MCF 10A (cell line): Measurements from ENCODE around the gene MEPE. TPM values are rescaled to one million over a fixed set of nuclear protein-coding genes. Genes with fewer than 3 reads are reported as not detected.
A peak's percentile ranks its signal among the peaks of the same experiment; 100 is the strongest.

Experiments used
- BruUV-seq: library from RNA; stranded (reverse); fragments of 400-500 nt; replicated peaks from 2 replicates; lab custom pipeline; 2021; lab: Mats Ljungman, UMichigan
- CTCF ChIA-PET: fragments of 300-600 bp; sonication (Branson Sonifier 250); formaldehyde crosslinking; extraction: SDS; loops from one replicate; lab custom pipeline; 2021; ENCODE audit warnings: antibody characterized with exemption, inconsistent platforms; lab: Yijun Ruan, JAX
- POLR2A ChIA-PET: fragments of 300-600, 350-650 bp; sonication (Branson Sonifier 250); formaldehyde crosslinking; extraction: SDS; loops from one replicate; lab custom pipeline; 2020; ENCODE audit warnings: antibody characterized with exemption, inconsistent platforms; lab: Yijun Ruan, JAX
- DNase-seq: peaks from one replicate; pipeline ENCODE4 v3.0.0-alpha.2; 2018; ENCODE audit not compliant: unreplicated experiment
- H3K27ac Mint-ChIP-seq: one replicate; pipeline ENCODE4 v1.8.0; 2022; ENCODE audit warnings: mild to moderate bottlenecking, low read depth, mixed read lengths; ENCODE audit not compliant: unreplicated experiment
- H3K27me3 Mint-ChIP-seq: one replicate; pipeline ENCODE4 v1.8.0; 2022; ENCODE audit warnings: mixed read lengths; ENCODE audit not compliant: insufficient read depth, unreplicated experiment
- H3K36me3 Mint-ChIP-seq: one replicate; pipeline ENCODE4 v1.8.0; 2022; ENCODE audit warnings: mild to moderate bottlenecking, moderate library complexity, mixed read lengths; ENCODE audit not compliant: insufficient read depth, unreplicated experiment
- H3K4me1 Mint-ChIP-seq: one replicate; pipeline ENCODE4 v1.8.0; 2022; ENCODE audit warnings: mixed read lengths; ENCODE audit not compliant: insufficient read depth, unreplicated experiment
- H3K4me3 Mint-ChIP-seq: one replicate; pipeline ENCODE4 v1.8.0; 2022; ENCODE audit warnings: mild to moderate bottlenecking, moderate library complexity, mixed read lengths; ENCODE audit not compliant: unreplicated experiment
- H3K9me3 Mint-ChIP-seq: one replicate; pipeline ENCODE4 v1.8.0; 2022; ENCODE audit warnings: mixed read lengths; ENCODE audit not compliant: unreplicated experiment
- CTCF ChIP-seq: fragments of 200-600 bp; IDR thresholded peaks from one replicate; pipeline ENCODE4 v1.8.0; 2022; ENCODE audit warnings: antibody characterized with exemption, mild to moderate bottlenecking; ENCODE audit not compliant: unreplicated experiment
- intact Hi-C: fragments of 100-400 bp; cut with micrococcal nuclease; formaldehyde crosslinking; loops from 2 replicates; pipeline ENCODE4 v1.14.1; 2022
- total RNA-seq: library from RNA; stranded (reverse); gene quantifications from 2 replicates; pipeline ENCODE4 v1.2.3, GENCODE V29; 2022

MEPE gene
- total RNA-seq, 1 experiment from 2014 or later = not detected

- POLR2A ChIA-PET = no interaction called here
- Mint-ChIP-seq H3K9me3 (peaks cover 2% of the 10 kb centered on the region), H3K27me3 (no peaks in the 10 kb centered on the region), H3K27ac (peak overlapping the region; percentile 7), H3K36me3 (no peaks in the 10 kb centered on the region), H3K4me1 (peaks cover 14% of the 10 kb centered on the region), H3K4me3 (no peak overlapping the region)
- CTCF ChIA-PET = interaction anchor here (1.2 kb wide), 1 partner anchor 44 kb away, joined by 4 read pairs; no protein-coding TSS in a partner anchor
- intact Hi-C loops = no loop called here
- peak; percentile 54 for DNase-seq
- no peak for TF ChIP-seq CTCF
- no TSS peak for BruUV-seq
These were observed 26.8 kb upstream of the MEPE start for GRCh38 chr4:87805971-87806370.

- CTCF ChIA-PET = no interaction called here
- H3K27me3 Mint-ChIP-seq = no peaks in the 10 kb centered on the region
These were observed 26.2 kb upstream of the MEPE start for GRCh38 chr4:87806520-87806919.

DNA sequence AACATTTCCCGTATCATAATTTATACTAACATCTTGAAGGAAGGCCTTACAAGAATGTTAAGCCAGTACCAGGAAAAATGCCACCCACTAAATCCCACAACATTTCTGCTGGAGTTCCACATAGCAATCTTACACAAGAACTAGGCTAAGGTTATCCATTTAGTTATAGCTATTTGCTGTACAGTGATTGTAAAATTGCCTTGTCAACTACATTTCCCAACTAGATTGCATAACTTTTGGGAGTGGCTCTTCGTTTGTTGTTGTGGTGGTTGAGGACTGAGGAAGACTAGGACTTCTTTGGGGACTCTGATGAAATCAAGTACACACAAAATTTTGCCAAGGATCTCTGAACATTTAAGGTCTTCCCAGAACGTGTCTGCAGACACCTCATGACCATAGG is 25.4 kb upstream of the MEPE start:
- Mint-ChIP-seq H3K27me3 (no peaks in the 10 kb centered on the region), H3K36me3 (no peaks in the 10 kb centered on the region), H3K4me3 (no peak overlapping the region), H3K27ac (peak overlapping the region; percentile 39), H3K4me1 (peaks cover 14% of the 10 kb centered on the region), H3K9me3 (peaks cover 7% of the 10 kb centered on the region)
- ChIA-PET CTCF (no interaction called here), POLR2A (interaction anchor here (0.8 to 1.1 kb wide), 3 partner anchors 9 to 45 kb away, joined by 3 to 4 read pairs (median 3); no protein-coding TSS in a partner anchor)
- no peak for TF ChIP-seq CTCF
- intact Hi-C loops = no loop called here
- peak; percentile 74 for DNase-seq
- BruUV-seq = no TSS peak

More at GRCh38 chr4:87806520-87806919, 26.2 kb upstream of the MEPE start:
- H3K4me3 Mint-ChIP-seq = no peak overlapping the region
- TF ChIP-seq CTCF = no peak
- POLR2A ChIA-PET = interaction anchor here (1.0 kb wide), 1 partner anchor 44 kb away, joined by 4 read pairs; no protein-coding TSS in a partner anchor
- H3K9me3 Mint-ChIP-seq = peaks cover 7% of the 10 kb centered on the region
- peaks cover 14% of the 10 kb centered on the region for H3K4me1 Mint-ChIP-seq
- H3K27ac Mint-ChIP-seq = peak overlapping the region; percentile 7
- H3K36me3 Mint-ChIP-seq = no peaks in the 10 kb centered on the region
- no peak for DNase-seq
- intact Hi-C loops = no loop called here
- BruUV-seq = no TSS peak

GRCh38 chr4:87811977-87812376 is 20.8 kb upstream of the MEPE start:
- ChIA-PET POLR2A (no interaction called here), CTCF (no interaction called here)
- Mint-ChIP-seq H3K27me3 (no peaks in the 10 kb centered on the region), H3K27ac (no peak overlapping the region), H3K4me3 (no peak overlapping the region), H3K9me3 (peaks cover 27% of the 10 kb centered on the region), H3K4me1 (peaks cover 7% of the 10 kb centered on the region), H3K36me3 (no peaks in the 10 kb centered on the region)
- intact Hi-C loops = no loop called here
- no peak for TF ChIP-seq CTCF
- no TSS peak for BruUV-seq
- no peak for DNase-seq
